Vagina (tissue), 2 donors: ENCODE data around the gene MMP20. TPM values are rescaled to one million over a fixed set of nuclear protein-coding genes. Genes with fewer than 3 reads are reported as not detected.

Source experiments
- DNase-seq, 2 donors: peaks; one replicate each; pipeline ENCODE4 v3.0.0-alpha.2; 2017; ENCODE audit errors: extremely low spot score in 2 of 2
- H3K27ac ChIP-seq: fragments of 200-600 bp; sonication (generic); one replicate; pipeline ENCODE4 v1.5.1; 2019
- H3K27me3 ChIP-seq: fragments of 200-600 bp; sonication (generic); one replicate; pipeline ENCODE4 v1.5.1; 2019
- H3K36me3 ChIP-seq, 2 donors: fragments of 200-600 bp; sonication (generic); one replicate each; pipeline ENCODE4 v1.5.1; 2017 to 2019
- H3K4me1 ChIP-seq: fragments of 200-600 bp; sonication (generic); one replicate; pipeline ENCODE4 v1.5.1; 2019
- H3K4me3 ChIP-seq, 2 donors: fragments of 200-600 bp; sonication (generic); 1 replicate in 1 of 2; 2 replicates in 1 of 2; pipeline ENCODE4 v1.5.1; 2016 to 2019
- H3K9me3 ChIP-seq: fragments of 200-600 bp; sonication (generic); one replicate; pipeline ENCODE4 v1.5.1; 2019
- POLR2A ChIP-seq, 2 donors: fragments of 450-650 bp; IDR thresholded peaks; one replicate each; pipeline ENCODE4 v1.6.1; 2017; ENCODE audit warnings: antibody characterized with exemption in 2 of 2, mild to moderate bottlenecking in 2 of 2, moderate library complexity in 2 of 2
- POLR2AphosphoS5 ChIP-seq, 2 donors: sonication (generic); formaldehyde crosslinking; IDR thresholded peaks; one replicate each; pipeline ENCODE4 v1.9.0; 2017; ENCODE audit warnings: antibody characterized with exemption in 2 of 2, mild to moderate bottlenecking in 2 of 2, low read depth in 1 of 2; ENCODE audit not compliant: insufficient read depth in 1 of 2
- intact Hi-C: fragments of 100-400 bp; cut with DNase I; formaldehyde crosslinking; loops from one replicate; pipeline ENCODE4 v1.15.1; 2023
- total RNA-seq: library from RNA; depleted of rRNA; stranded (reverse); fragments of >200 nt; gene quantifications from one replicate; pipeline ENCODE4 v1.2.3, GENCODE V29; 2016
- TF ChIP-seq, protein P1 (sequence below), 3 experiments: fragments of 450-650 bp in 2 of 3; fragments of 200-600 bp in 1 of 3; sonication (generic) in 1 of 3; IDR thresholded peaks; one replicate each; pipeline ENCODE4 v1.5.1; 2017 to 2019; ENCODE audit warnings: antibody characterized with exemption in 3 of 3, mild to moderate bottlenecking in 2 of 3, moderate library complexity in 2 of 3

The MMP20 gene
- total RNA-seq: not detected

- H3K27me3 ChIP-seq: no peaks in the 10 kb centered on the region
- no peaks in the 10 kb centered on the region for H3K4me1 ChIP-seq
- no peak for DNase-seq
- H3K27ac ChIP-seq: no peak within 1 kb of the TSS
- no peak for TF ChIP-seq POLR2A (IDR thresholded peaks at IDR 0.05)
- TF ChIP-seq, protein P1, sequence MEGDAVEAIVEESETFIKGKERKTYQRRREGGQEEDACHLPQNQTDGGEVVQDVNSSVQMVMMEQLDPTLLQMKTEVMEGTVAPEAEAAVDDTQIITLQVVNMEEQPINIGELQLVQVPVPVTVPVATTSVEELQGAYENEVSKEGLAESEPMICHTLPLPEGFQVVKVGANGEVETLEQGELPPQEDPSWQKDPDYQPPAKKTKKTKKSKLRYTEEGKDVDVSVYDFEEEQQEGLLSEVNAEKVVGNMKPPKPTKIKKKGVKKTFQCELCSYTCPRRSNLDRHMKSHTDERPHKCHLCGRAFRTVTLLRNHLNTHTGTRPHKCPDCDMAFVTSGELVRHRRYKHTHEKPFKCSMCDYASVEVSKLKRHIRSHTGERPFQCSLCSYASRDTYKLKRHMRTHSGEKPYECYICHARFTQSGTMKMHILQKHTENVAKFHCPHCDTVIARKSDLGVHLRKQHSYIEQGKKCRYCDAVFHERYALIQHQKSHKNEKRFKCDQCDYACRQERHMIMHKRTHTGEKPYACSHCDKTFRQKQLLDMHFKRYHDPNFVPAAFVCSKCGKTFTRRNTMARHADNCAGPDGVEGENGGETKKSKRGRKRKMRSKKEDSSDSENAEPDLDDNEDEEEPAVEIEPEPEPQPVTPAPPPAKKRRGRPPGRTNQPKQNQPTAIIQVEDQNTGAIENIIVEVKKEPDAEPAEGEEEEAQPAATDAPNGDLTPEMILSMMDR (IDR thresholded peaks at IDR 0.05): no peak
- no peak for TF ChIP-seq POLR2AphosphoS5 (IDR thresholded peaks at IDR 0.05; ENCODE audit: insufficient read depth in 1 of 2, low read depth in 1 of 2)
- H3K9me3 ChIP-seq: no peaks in the 10 kb centered on the region
- no peak within 1 kb of the TSS for H3K4me3 ChIP-seq
- intact Hi-C loops: no loop called here
- no peaks in the 10 kb centered on the region for H3K36me3 ChIP-seq
Measured at GRCh38 chr11:102625177-102625576, at the start of gene MMP20. TSS of gene MMP20 (minus strand) at chr11:102625332. CDS start at chr11:102625319, 13 bp downstream.

DNA sequence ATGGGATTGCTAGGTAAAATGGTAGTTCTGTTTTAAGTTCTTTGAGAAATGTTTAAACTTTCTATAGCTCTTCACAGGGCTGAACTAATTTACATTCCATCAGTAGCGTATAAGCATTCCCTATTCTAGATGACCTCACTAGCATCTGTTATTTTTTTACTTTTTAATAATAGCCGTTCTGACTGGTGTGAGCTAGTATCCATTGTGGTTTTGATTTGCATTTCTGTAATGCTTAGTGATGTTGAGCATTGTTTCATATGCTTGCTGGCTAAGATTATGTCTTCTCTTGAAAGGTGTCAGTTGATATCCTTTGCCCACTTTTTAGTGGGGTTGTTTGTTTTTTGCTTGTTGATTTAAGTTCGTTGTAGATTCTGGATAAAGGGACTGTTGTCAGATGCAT lies 44.5 kb upstream of the MMP20 start:
- Histone ChIP-seq H3K4me3 (no peak overlapping the region), H3K4me1 (no peaks in the 10 kb centered on the region), H3K27ac (no peak overlapping the region), H3K9me3 (no peaks in the 10 kb centered on the region), H3K27me3 (no peaks in the 10 kb centered on the region), H3K36me3 (no peaks in the 10 kb centered on the region)
- intact Hi-C loops: no loop called here
- TF ChIP-seq, protein P1 (IDR thresholded peaks at IDR 0.05): no peak
- no peak for DNase-seq

- no peak for DNase-seq
Measured at GRCh38 chr11:102666331-102666957, 41.3 kb upstream of the MMP20 start.

DNA sequence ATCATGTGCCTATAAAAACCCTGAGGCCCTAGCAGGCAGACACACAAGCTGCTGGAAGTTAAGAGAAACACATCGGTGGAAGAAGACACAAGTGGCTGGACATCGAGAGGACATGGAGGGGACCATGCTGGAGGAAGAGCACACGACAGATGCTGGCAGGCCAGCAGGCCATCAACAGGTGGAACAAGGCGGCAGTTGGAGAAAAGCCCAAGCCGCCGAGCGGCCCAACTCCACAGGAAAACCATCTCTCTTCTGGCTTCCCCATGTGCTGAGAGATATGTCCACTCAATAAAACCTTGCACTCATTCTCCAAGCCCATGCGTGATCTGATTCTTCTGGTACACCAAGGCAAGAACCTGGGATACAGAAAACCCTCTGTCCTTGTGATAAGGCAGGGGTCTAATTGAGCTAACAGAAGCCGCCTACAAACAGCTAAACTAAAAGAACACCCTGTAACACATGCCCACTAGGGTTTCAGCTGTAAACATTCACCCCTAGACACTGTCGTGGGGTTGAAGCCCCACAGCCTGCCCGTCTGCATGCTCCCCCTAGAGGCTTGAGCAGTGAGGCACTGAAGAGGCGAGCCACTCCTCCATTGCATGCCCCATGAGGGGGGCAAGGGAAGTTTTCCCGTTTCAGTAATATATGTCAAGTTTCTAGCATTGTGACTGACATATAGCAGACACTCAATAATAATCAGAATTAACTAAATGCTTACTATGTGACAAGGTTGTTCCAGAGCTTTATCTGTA lies 39.0 kb upstream of the MMP20 start:
- H3K4me3 ChIP-seq: no peak overlapping the region
- no peaks in the 10 kb centered on the region for H3K9me3 ChIP-seq
- intact Hi-C loops: no loop called here
- no peaks in the 10 kb centered on the region for H3K36me3 ChIP-seq
- TF ChIP-seq, protein P1 (IDR thresholded peaks at IDR 0.05): no peak
- TF ChIP-seq POLR2A (IDR thresholded peaks at IDR 0.05): no peak
- TF ChIP-seq POLR2AphosphoS5 (IDR thresholded peaks at IDR 0.05; ENCODE audit: insufficient read depth in 1 of 2, low read depth in 1 of 2): no peak
- no peaks in the 10 kb centered on the region for H3K27me3 ChIP-seq
- no peaks in the 10 kb centered on the region for H3K4me1 ChIP-seq
- no peak for DNase-seq
- H3K27ac ChIP-seq: no peak overlapping the region

More at GRCh38 chr11:102666331-102666957, 41.3 kb upstream of the MMP20 start:
- no peak overlapping the region for H3K4me3 ChIP-seq
- H3K4me1 ChIP-seq: no peaks in the 10 kb centered on the region
- intact Hi-C loops: no loop called here
- H3K9me3 ChIP-seq: no peaks in the 10 kb centered on the region
- no peaks in the 10 kb centered on the region for H3K27me3 ChIP-seq
- no peak overlapping the region for H3K27ac ChIP-seq
- no peaks in the 10 kb centered on the region for H3K36me3 ChIP-seq
- TF ChIP-seq POLR2AphosphoS5 (IDR thresholded peaks at IDR 0.05; ENCODE audit: insufficient read depth in 1 of 2, low read depth in 1 of 2): no peak
- TF ChIP-seq, protein P1 (IDR thresholded peaks at IDR 0.05): peak; percentile 39 to 69 (median 62)

- Histone ChIP-seq H3K27ac (no peak overlapping the region), H3K36me3 (no peaks in the 10 kb centered on the region), H3K27me3 (no peaks in the 10 kb centered on the region), H3K4me3 (no peak overlapping the region), H3K4me1 (no peaks in the 10 kb centered on the region), H3K9me3 (no peaks in the 10 kb centered on the region)
- intact Hi-C loops: no loop called here
- TF ChIP-seq POLR2AphosphoS5 (IDR thresholded peaks at IDR 0.05; ENCODE audit: insufficient read depth in 1 of 2, low read depth in 1 of 2): no peak
- no peak for TF ChIP-seq POLR2A (IDR thresholded peaks at IDR 0.05)
- TF ChIP-seq, protein P1 (IDR thresholded peaks at IDR 0.05): no peak
- DNase-seq: no peak
Measured at GRCh38 chr11:102662607-102663006, 37.5 kb upstream of the MMP20 start.
